Lower lobe of right lung (tissue), 2 donors: ENCODE data around the gene NUP35. TPM values are rescaled to one million over a fixed set of nuclear protein-coding genes. Genes with fewer than 3 reads are reported as not detected.

Source experiments
- ATAC-seq, 2 donors: fragments of 200-7000 bp; cut with Tn5 transposase; one replicate each; pipeline ENCODE4 v1.9.1; 2020 to 2022; ENCODE audit warnings: mild to moderate bottlenecking in 2 of 2, moderate library complexity in 2 of 2
- DNase-seq: peaks from one replicate; pipeline ENCODE4 v3.0.0-alpha.2; 2020
- H3K27ac ChIP-seq: fragments of 200-600 bp; one replicate; pipeline ENCODE4 v1.8.0; 2022
- H3K27me3 ChIP-seq: fragments of 200-600 bp; one replicate; pipeline ENCODE4 v1.8.0; 2022; ENCODE audit warnings: low read depth
- H3K36me3 ChIP-seq: fragments of 200-600 bp; one replicate; pipeline ENCODE4 v1.8.0; 2022; ENCODE audit warnings: mild to moderate bottlenecking
- H3K4me1 ChIP-seq: fragments of 200-600 bp; one replicate; pipeline ENCODE4 v1.8.0; 2022
- H3K4me3 ChIP-seq: fragments of 200-600 bp; one replicate; pipeline ENCODE4 v1.8.0; 2022; ENCODE audit warnings: mild to moderate bottlenecking
- H3K9me3 ChIP-seq: fragments of 200-600 bp; one replicate; pipeline ENCODE4 v1.8.0; 2022
- intact Hi-C: fragments of 100-400 bp; cut with DNase I; formaldehyde crosslinking; loops from one replicate; pipeline ENCODE4 v1.11.0; 2022
- total RNA-seq: library from RNA; stranded (reverse); fragmentation: NEBNext Ultra II Directional; extraction: Animal tissue kit (Norgen Biotek cat#: 25700); gene quantifications from one replicate; pipeline ENCODE4 v1.2.1, GENCODE V29; 2021
- TF ChIP-seq, protein P1 (sequence below): fragments of 200-600 bp; IDR thresholded peaks from one replicate; pipeline ENCODE4 v1.8.0; 2022; ENCODE audit warnings: antibody characterized with exemption, mild to moderate bottlenecking
- donor health status: DM: no; HTN: yes; CAD: no; lungs with severe emphysema.

Gene NUP35
- total RNA-seq, 1 donor from 2014 or later, result 15.9 TPM

DNA sequence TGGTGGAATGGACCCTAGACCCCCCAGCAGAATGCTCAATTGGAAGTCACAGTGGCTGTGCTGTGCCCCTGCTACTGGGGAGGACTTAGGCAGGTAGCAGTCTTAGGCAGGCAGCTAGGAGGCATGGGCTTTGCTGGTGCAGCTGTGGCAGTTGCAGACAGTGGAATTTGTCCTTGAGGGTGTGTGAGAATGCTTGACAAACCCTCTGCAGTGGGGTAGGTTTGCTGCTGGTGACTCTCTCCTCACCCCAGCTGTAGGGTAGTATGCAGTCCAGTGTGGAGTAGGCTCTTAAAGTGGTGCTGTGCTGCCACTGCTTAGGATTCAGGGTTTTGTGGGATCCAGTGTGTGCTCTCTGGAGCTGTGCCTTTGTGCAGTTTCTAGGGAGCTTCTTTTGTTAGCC is 61.3 kb downstream of the NUP35 start:
- DNase-seq, result no peak
- Histone ChIP-seq H3K9me3 (no peaks in the 10 kb centered on the region), H3K36me3 (peaks cover 27% of the 10 kb centered on the region), H3K27ac (no peak overlapping the region), H3K4me3 (no peak overlapping the region), H3K27me3 (no peaks in the 10 kb centered on the region), H3K4me1 (no peaks in the 10 kb centered on the region)
- ATAC-seq, result peak; percentile 48 to 56
- intact Hi-C loops, result no loop called here
- TF ChIP-seq, protein P1, sequence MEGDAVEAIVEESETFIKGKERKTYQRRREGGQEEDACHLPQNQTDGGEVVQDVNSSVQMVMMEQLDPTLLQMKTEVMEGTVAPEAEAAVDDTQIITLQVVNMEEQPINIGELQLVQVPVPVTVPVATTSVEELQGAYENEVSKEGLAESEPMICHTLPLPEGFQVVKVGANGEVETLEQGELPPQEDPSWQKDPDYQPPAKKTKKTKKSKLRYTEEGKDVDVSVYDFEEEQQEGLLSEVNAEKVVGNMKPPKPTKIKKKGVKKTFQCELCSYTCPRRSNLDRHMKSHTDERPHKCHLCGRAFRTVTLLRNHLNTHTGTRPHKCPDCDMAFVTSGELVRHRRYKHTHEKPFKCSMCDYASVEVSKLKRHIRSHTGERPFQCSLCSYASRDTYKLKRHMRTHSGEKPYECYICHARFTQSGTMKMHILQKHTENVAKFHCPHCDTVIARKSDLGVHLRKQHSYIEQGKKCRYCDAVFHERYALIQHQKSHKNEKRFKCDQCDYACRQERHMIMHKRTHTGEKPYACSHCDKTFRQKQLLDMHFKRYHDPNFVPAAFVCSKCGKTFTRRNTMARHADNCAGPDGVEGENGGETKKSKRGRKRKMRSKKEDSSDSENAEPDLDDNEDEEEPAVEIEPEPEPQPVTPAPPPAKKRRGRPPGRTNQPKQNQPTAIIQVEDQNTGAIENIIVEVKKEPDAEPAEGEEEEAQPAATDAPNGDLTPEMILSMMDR, result no peak

DNA sequence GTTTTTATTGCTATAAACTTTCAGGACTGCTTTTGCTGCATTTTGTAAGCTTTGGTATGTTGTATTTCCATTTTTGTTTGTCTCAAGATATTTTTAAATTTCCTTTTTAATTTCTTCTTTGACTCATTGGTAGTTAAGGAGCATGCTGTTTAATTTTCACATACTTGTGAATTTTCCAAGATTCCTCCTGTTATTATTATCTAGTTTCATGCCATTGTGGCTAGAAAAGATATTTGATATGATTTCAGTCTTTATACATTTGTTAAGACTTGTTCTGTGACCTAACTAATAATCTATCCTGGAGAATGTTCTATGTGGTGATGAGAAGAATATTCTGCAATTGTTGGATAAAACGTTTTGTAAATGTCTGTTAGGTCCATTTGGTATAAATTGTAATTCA is 62.1 kb downstream of the NUP35 start:
- Histone ChIP-seq H3K36me3 (peaks cover 27% of the 10 kb centered on the region), H3K4me1 (no peaks in the 10 kb centered on the region), H3K27me3 (no peaks in the 10 kb centered on the region), H3K27ac (no peak overlapping the region), H3K4me3 (no peak overlapping the region), H3K9me3 (no peaks in the 10 kb centered on the region)
- TF ChIP-seq, protein P1, result no peak
- ATAC-seq (no peak), DNase-seq (no peak)
- intact Hi-C loops, result no loop called here

DNA sequence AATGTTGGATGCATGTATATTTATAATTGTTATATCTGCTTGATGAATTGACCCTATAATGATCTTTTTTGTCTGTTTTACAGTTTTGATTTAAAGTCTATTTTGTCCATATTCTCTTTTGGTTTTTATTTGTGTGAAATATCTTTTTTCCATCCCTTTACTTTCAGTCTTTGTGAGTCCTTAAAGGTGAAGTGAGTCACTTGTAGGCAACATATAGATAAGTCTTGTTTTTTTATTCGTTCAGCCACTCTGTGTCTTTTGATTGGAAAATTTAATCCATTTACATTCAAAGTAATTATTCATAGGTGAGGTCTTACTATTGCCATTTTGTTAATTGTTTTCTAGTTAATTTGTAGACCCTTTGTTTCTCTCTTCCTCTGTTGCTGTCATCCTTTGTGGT is 62.5 kb downstream of the NUP35 start:
- Histone ChIP-seq H3K9me3 (no peaks in the 10 kb centered on the region), H3K36me3 (peaks cover 27% of the 10 kb centered on the region), H3K27me3 (no peaks in the 10 kb centered on the region), H3K27ac (no peak overlapping the region), H3K4me3 (no peak overlapping the region), H3K4me1 (no peaks in the 10 kb centered on the region)
- ATAC-seq (no peak), DNase-seq (no peak)
- TF ChIP-seq, protein P1, result no peak
- intact Hi-C loops, result no loop called here

DNA sequence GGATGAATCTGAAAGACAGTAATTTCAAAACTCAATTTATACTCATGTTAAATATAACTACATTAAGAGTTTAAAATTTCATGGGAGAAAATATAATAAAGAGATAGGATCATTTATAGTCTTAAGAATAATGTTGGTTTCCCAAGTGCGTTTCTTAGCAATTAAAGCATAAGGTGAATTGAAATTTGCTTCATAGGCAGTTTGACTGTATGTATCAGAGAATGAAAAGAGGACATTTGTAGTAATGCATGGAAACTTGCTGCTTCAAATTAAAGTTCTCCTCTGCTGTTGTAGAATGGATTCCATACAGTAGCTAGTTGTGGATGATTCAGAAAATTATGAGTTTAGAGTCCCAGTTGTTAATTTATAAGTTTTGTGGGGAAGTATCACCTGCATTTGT is 68.1 kb downstream of the NUP35 start:
- TF ChIP-seq, protein P1, result no peak
- no peak for ATAC-seq
- intact Hi-C loops, result no loop called here

DNA sequence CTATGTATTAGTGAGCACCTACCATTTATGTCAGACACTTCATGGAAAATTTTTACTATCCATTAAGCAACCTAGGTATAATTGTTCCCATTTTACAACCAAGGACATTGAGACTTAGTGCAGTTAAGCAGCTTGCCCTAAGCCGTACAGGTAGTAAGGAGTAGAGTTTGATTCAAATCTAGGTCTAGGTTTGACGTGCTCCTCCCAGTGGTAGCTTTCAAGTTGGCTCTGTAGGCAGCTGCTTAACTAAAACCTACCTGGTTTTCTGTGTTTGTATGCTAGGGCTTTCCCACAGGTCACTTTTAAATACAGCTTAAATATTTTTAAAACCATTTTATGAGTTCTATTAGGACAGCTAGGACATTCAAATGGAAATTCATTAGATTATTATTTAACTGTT is 69.7 kb downstream of the NUP35 start:
- Histone ChIP-seq H3K4me1 (no peaks in the 10 kb centered on the region), H3K36me3 (peaks cover 4% of the 10 kb centered on the region), H3K4me3 (no peak overlapping the region), H3K27ac (no peak overlapping the region), H3K27me3 (no peaks in the 10 kb centered on the region), H3K9me3 (no peaks in the 10 kb centered on the region)
- intact Hi-C loops, result no loop called here
- ATAC-seq (no peak), DNase-seq (no peak)
- TF ChIP-seq, protein P1, result no peak

More for the DNA sequence above, 68.1 kb downstream of the NUP35 start:
- no peaks in the 10 kb centered on the region for H3K9me3 ChIP-seq
- no peaks in the 10 kb centered on the region for H3K4me1 ChIP-seq
- H3K36me3 ChIP-seq, result peaks cover 18% of the 10 kb centered on the region
- H3K27ac ChIP-seq, result no peak overlapping the region
- H3K27me3 ChIP-seq, result no peaks in the 10 kb centered on the region
- no peak for DNase-seq
- no peak overlapping the region for H3K4me3 ChIP-seq

DNA sequence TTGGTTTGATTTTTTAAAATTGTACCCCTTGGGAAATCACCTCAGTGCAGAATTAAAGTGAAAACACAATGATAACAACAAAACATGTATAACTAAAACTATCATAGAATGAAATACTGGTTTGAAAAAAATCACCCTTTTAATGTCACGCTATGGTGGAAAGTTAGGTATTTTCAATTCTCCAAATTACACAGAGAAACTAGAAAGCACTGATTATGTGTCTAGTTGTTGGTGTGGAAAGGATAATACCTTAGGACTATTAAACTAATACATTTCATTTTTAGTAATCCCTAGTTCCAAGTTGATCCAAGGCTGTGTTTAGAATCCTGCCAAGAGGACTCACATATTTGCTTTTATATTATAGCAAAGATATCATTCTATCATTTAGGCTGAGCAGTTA is 71.2 kb downstream of the NUP35 start:
- TF ChIP-seq, protein P1, result no peak
- no peaks in the 10 kb centered on the region for H3K9me3 ChIP-seq
- no peak overlapping the region for H3K4me3 ChIP-seq
- no peak for ATAC-seq
- no peaks in the 10 kb centered on the region for H3K4me1 ChIP-seq
- intact Hi-C loops, result no loop called here
- no peaks in the 10 kb centered on the region for H3K27me3 ChIP-seq
- no peak overlapping the region for H3K27ac ChIP-seq
- no peaks in the 10 kb centered on the region for H3K36me3 ChIP-seq
- no peak for DNase-seq
